CMK (cell line): ENCODE data around the gene ENOSF1.
"Not testable (repeated sequence)": the region's sequence is repeated elsewhere in the genome, so short reads cannot be mapped to it uniquely, and the experiment has no call there.

ENCODE experiments used
- DNase-seq: peaks from one replicate; pipeline ENCODE4 v3.0.0-alpha.2; 2010; ENCODE audit warnings: low read depth

The ENOSF1 gene

DNA sequence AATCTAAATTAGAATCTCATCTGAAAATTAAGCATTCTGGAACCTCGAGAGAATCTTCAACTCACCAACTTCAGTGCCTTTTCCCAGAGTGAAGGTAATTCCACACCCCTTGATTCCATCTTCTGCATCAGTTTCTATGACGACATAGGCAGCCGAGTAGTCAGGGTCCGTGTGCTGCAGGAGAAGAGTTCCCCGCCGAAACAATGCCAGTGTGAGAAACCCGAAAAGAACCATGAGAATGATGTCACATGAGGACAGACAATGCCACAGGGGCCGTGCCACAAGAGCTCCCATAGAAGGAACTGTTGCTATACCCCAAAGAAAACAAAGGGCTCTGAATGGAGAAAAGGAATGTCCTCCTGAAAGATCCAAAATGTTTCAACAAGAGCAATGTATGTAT is 6.0 kb downstream of the ENOSF1 start:
- no peak for DNase-seq

DNA sequence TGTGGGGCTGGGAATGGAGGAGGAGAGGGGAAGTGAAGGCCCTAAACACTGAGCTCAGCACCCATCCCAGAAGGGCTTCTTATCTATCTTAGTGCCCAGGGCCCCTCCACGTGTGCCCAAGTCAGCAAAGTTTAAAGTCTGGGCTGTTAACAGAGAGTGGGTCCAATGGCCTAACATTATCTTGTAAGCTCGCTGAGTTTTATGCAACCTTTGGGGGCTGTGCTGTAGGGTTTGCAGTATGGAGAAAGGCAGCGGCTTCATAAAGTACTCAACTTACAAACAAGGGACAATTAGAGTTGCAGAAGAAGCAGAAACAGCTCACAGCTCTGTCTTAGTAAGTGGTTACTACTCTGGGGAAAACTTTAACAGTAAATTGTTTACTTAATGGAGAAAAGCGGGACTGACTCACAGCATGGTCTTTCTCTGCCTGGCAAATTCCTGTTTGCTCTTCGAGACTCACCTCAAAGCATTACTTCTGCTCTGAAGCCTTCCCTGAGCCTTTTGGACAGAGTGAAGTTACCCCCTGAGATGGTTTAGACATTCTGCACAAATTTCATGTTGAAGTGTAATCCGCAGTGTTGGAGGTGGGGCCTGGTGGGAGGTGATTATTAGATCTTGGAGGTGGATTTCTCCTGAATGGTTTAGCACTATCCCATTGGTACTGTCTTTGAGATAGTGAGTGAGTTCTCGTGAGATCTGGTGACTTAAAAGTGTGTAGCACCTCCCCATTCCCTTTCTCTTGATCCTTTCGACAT is 9.0 kb downstream of the ENOSF1 start:
- no peak for DNase-seq

- no peak for DNase-seq
These were observed 14.6 kb downstream of the ENOSF1 start for GRCh38 chr18:697800-698199.

- DNase-seq = no peak
These were observed 15.4 kb downstream of the ENOSF1 start for GRCh38 chr18:697012-697411.

- DNase-seq = no peak
These were observed 18.8 kb downstream of the ENOSF1 start for GRCh38 chr18:693466-694187.

GRCh38 chr18:692824-693223 is 19.6 kb downstream of the ENOSF1 start:
- no peak for DNase-seq

GRCh38 chr18:688323-688722 is 24.1 kb downstream of the ENOSF1 start:
- DNase-seq = no peak

DNA sequence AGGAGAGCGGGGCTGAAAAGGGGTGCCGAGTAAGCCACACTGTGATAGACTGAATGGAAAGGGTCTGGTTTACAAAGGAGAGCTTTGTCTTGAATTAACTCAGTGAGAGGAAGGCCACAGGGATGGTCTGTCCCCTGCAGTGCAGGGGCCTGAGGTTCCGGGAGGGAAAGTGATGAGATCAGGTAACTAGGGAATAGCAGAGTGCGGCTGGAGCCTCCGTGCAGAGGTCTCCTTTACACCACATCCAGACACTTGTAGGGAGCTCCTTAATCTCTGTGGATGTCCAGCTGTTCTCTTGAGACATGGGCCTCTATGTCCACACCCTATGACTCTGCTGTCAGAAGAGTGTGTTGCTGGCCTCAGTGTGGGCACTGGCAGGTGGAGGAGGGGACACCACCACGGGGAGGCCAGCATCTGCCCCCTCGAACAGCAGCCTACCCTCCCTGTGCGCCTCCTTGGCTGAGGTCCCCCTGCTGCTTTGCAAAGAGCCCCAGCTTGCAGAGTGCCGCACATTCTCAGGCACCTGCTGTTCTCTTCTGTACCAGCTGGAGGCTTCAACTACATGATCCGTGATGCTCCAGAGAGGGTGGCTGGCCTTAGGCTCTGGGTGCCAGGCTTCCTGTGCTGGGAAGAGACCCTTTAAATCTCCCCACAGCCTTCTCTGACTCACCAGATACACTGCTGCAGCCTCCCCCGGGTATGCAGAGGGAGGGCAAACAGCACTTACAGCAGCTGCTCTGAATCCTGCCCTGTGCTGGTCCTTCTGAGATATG is 25.9 kb downstream of the ENOSF1 start:
- DNase-seq = no peak

GRCh38 chr18:685438-685837 is 27.0 kb downstream of the ENOSF1 start:
- DNase-seq = no peak

GRCh38 chr18:683531-683930 is 28.9 kb downstream of the ENOSF1 start:
- DNase-seq = no peak

GRCh38 chr18:682833-683232 is 29.6 kb downstream of the ENOSF1 start:
- no peak for DNase-seq

DNA sequence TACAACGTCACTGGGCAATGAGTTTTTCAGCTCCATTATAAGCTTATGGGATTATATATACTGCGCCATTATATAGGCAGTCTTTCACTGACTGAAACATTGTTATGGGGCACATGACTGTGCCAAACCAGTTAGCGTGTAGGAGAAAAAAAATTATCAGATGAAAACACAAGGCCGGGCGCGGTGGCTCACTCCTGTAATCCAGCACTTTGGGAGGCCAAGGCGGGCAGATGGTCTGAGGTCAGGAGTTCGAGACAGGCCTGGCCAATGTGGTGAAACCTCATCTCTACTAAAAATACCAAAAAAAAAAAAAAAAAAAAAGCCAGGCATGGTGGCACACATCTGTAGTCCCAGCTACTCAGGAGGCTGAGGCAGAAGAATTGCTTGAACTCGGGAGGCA is 30.0 kb downstream of the ENOSF1 start:
- DNase-seq = not testable (repeated sequence)

DNA sequence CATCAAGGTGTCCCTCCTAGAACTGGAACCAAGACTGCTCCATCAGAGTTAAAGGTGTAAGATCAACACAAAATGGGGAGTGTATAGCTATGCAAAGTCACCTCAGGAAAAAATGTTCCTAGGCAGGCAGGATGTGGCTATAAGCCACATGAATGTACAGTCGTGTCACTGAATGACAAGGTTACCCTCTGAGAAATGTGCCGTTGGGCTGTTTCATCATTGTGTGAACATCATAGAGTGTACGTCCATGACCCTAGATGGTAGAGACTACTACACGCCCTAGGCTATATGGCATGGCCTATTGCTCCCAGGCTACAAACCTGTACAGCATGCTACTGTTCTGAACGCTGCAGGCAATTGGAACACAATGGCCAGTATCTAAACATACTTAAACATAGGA is 30.4 kb downstream of the ENOSF1 start:
- DNase-seq = no peak

DNA sequence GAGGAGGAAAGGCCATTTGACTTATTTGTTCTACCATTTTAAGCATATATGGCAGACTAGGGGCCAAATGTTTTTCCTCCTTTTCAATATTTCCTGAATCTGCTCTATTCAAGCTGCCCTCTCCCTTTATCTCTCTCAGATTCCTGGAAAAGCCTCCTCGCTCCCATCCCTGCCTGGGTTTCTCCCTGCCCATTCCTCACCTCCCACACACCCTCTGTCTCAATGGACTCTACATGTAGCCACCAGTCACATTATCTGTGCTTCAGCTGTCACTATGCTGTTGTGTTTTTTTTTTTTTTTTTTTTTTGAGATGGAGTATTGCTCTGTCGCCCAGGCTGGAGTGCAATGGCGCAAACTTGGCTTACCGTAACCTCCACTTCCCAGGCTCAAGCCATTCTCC is 32.0 kb downstream of the ENOSF1 start:
- no peak for DNase-seq

GRCh38 chr18:679516-679915 is 32.9 kb downstream of the ENOSF1 start:
- no peak for DNase-seq

DNA sequence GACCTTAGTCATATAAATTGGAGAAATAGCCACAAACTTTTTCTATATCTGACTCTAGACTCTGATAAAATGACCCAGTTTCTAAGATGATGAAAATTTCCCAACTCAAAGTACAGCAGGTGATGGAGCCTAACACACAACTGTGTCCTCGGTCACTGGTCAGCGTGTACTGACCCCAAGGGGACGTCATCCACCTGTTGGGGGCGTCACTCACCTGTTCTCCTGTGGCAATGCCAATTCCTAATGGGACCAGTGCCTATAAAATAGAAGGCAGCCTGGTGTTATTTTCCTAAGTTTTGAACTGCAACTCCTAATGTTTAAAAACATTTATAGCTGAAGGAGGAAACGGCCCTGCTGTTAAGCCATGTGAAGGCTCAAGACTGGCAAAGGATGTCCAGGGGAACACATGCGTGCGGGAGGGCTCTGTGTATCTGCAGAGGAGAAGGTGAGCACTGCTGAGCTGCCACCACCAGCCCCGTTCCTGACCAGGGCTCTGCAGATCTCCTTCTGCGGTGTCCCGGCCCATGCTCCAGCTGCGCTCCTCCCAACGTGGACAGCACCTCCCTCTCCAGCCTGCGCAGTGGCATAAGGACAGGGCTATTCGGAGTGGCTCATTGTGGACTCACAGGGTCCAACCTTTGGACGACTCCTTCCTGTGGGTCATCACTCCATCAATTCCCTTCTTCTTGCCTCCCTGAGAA is 33.8 kb downstream of the ENOSF1 start:
- DNase-seq = no peak

DNA sequence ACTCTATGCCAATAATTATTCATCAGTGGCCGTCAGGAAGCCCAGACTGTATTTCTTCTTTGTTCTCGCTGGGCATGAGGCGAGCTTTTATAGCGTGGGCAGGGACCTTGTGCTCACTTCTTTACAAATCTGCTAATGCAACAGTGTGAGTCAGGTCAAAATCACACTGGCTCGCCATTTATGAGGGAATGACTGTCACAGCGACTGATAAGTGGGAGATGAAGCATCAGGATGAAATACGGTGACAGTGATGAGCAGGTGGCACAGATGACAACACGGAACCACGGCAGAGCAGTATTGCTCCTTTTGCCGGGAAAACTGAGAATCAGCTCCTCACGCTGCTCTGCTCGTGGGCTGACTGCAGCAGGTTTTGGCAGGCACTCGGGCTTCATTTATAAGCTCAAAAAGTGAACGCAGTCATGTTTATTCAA is 34.5 kb downstream of the ENOSF1 start:
- no peak for DNase-seq

GRCh38 chr18:677145-677544 is 35.3 kb downstream of the ENOSF1 start:
- DNase-seq = no peak

- DNase-seq = no peak
These were observed 35.7 kb downstream of the ENOSF1 start for GRCh38 chr18:676736-677135.

DNA sequence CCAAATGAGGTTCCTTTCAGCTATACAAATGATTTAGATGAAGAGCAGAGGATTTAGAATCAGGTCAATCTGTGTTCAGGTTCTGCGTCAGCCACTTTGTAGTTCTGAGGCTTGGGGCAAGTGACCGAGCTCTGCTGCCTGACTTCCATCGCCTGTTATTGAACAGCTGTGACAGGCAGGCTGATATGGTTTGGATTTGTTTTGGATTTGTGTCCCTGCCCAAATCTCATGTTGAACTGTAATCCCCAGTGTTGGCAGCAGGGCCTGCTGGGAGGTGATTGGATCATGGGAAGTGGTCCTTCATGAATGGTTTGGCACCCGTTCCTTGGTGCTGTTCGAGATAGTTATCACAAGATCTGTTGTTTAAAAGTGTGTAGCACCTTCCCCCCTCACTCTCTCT is 36.4 kb downstream of the ENOSF1 start:
- DNase-seq = no peak

- no peak for DNase-seq
These were observed 37.1 kb downstream of the ENOSF1 start for GRCh38 chr18:675307-675706.

GRCh38 chr18:673769-674168 is 38.7 kb downstream of the ENOSF1 start:
- DNase-seq = no peak
